ENCODE measurements around the gene ST6GALNAC2. TPM values are rescaled to one million over a fixed set of nuclear protein-coding genes. Genes with fewer than 3 reads are reported as not detected.

The ST6GALNAC2 gene
- total RNA-seq, 1 donor from 2014 or later = 0.32 TPM

DNA sequence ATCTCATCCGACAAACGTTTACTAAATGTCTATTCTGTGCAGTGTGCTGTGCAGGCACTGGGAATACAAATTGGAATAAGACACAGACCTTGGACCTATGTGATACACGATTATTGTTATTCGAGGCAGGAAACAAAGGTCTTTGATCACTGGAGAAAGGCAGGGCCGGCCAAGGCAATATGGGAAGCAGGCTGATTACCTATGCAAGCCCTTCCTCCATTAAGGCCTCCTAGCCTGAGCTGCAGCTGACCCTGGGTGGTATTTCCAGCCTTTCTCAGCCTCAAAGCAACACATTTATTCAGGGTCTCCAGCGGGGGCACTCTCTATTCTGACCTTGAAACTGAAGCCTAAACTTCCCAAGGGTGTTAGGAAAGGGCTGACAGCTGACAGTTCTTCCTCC lies 44.5 kb upstream of the ST6GALNAC2 start:
- peaks cover 3% of the 10 kb centered on the region for H3K4me1 Mint-ChIP-seq (ENCODE audit: low read depth, unreplicated experiment)
- no peak for DNase-seq

DNA sequence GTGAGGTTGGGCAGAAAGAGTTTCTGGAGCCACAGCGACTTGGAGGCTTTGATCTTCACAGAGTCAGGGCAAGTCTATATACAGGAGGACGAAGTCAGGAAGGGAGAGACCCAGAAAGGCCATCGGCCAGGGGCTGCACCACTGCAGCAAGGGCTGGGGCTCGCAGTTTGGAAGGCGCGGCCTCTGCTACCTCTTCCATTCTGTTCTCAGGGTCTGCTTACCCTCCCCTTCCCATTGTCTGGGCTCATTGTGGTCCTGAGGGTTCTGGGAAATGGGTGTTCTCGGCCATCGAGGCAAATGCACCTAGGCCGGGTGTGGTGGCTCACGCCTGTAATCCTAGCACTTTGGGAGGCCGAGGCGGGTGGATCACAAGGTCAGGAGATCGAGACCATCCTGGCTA lies 41.9 kb upstream of the ST6GALNAC2 start:
- no peak overlapping the region for H3K27ac Mint-ChIP-seq (ENCODE audit: unreplicated experiment)
- no peak for DNase-seq
- H3K4me3 Mint-ChIP-seq (ENCODE audit: unreplicated experiment) = no peak overlapping the region
- peaks cover 3% of the 10 kb centered on the region for H3K4me1 Mint-ChIP-seq (ENCODE audit: low read depth, unreplicated experiment)
- TF ChIP-seq, protein P1, sequence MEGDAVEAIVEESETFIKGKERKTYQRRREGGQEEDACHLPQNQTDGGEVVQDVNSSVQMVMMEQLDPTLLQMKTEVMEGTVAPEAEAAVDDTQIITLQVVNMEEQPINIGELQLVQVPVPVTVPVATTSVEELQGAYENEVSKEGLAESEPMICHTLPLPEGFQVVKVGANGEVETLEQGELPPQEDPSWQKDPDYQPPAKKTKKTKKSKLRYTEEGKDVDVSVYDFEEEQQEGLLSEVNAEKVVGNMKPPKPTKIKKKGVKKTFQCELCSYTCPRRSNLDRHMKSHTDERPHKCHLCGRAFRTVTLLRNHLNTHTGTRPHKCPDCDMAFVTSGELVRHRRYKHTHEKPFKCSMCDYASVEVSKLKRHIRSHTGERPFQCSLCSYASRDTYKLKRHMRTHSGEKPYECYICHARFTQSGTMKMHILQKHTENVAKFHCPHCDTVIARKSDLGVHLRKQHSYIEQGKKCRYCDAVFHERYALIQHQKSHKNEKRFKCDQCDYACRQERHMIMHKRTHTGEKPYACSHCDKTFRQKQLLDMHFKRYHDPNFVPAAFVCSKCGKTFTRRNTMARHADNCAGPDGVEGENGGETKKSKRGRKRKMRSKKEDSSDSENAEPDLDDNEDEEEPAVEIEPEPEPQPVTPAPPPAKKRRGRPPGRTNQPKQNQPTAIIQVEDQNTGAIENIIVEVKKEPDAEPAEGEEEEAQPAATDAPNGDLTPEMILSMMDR (IDR thresholded peaks at IDR 0.05; ENCODE audit: partially characterized antibody, unreplicated experiment) = no peak
- H3K27me3 Mint-ChIP-seq (ENCODE audit: unreplicated experiment) = peaks cover 7% of the 10 kb centered on the region
- H3K9me3 Mint-ChIP-seq (ENCODE audit: unreplicated experiment) = peaks cover 3% of the 10 kb centered on the region
- peaks cover 4% of the 10 kb centered on the region for H3K36me3 Mint-ChIP-seq (ENCODE audit: unreplicated experiment)

More for the DNA sequence above, 44.5 kb upstream of the ST6GALNAC2 start:
- TF ChIP-seq, protein P1 (IDR thresholded peaks at IDR 0.05; ENCODE audit: partially characterized antibody, unreplicated experiment) = no peak
- H3K27me3 Mint-ChIP-seq (ENCODE audit: unreplicated experiment) = peaks cover 7% of the 10 kb centered on the region
- H3K9me3 Mint-ChIP-seq (ENCODE audit: unreplicated experiment) = peaks cover 3% of the 10 kb centered on the region
- H3K4me3 Mint-ChIP-seq (ENCODE audit: unreplicated experiment) = no peak overlapping the region
- peaks cover 4% of the 10 kb centered on the region for H3K36me3 Mint-ChIP-seq (ENCODE audit: unreplicated experiment)
- H3K27ac Mint-ChIP-seq (ENCODE audit: unreplicated experiment) = no peak overlapping the region

DNA sequence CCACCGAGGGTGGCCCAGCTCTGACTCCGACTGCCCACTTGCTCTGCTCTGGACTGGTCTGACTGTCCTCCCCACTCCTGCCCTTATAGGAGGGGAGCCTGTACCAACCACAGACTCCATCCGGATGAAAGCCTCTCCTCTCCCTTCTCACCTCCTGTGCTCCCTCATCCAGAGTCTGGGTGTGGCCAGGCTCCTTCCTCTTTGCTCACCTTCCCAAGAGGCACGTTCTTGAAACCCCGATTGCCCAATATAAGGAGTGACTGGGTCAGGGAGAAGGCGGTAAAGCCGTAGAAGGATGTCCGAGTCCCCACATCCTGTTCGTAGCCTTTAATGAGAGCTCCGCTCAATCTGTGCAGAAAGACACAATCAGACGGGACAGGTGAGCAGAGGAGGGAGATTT lies 40.8 kb upstream of the ST6GALNAC2 start:
- H3K27me3 Mint-ChIP-seq (ENCODE audit: unreplicated experiment) = peaks cover 7% of the 10 kb centered on the region
- peaks cover 3% of the 10 kb centered on the region for H3K4me1 Mint-ChIP-seq (ENCODE audit: low read depth, unreplicated experiment)
- no peak overlapping the region for H3K4me3 Mint-ChIP-seq (ENCODE audit: unreplicated experiment)
- no peak for DNase-seq
- TF ChIP-seq, protein P1 (IDR thresholded peaks at IDR 0.05; ENCODE audit: partially characterized antibody, unreplicated experiment) = no peak
- H3K9me3 Mint-ChIP-seq (ENCODE audit: unreplicated experiment) = peaks cover 3% of the 10 kb centered on the region
- peaks cover 4% of the 10 kb centered on the region for H3K36me3 Mint-ChIP-seq (ENCODE audit: unreplicated experiment)
- H3K27ac Mint-ChIP-seq (ENCODE audit: unreplicated experiment) = no peak overlapping the region

DNA sequence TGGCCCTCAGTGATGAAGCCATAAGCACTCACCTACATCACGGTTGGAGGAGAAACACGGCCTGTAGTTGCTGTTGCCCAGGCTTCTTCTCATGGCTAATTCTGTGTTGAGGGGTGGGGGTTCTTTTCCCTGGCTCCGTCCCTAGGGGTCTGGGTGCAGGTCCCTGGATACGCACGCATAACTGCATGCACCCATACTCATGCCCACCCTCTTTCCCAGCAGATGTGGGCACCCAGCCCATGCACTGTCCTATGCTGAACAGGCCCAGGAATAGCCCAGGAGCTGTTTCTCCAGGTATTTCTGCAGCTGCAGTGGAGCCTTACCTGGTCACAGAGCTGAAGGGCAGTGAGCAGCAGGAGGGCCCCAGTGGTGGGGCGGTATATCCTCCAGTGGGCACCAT lies 39.8 kb upstream of the ST6GALNAC2 start:
- H3K4me3 Mint-ChIP-seq (ENCODE audit: unreplicated experiment) = no peak overlapping the region
- H3K4me1 Mint-ChIP-seq (ENCODE audit: low read depth, unreplicated experiment) = peaks cover 3% of the 10 kb centered on the region
- no peak overlapping the region for H3K27ac Mint-ChIP-seq (ENCODE audit: unreplicated experiment)
- TF ChIP-seq, protein P1 (IDR thresholded peaks at IDR 0.05; ENCODE audit: partially characterized antibody, unreplicated experiment) = no peak
- no peak for DNase-seq
- peaks cover 7% of the 10 kb centered on the region for H3K27me3 Mint-ChIP-seq (ENCODE audit: unreplicated experiment)
- peaks cover 3% of the 10 kb centered on the region for H3K9me3 Mint-ChIP-seq (ENCODE audit: unreplicated experiment)
- peaks cover 4% of the 10 kb centered on the region for H3K36me3 Mint-ChIP-seq (ENCODE audit: unreplicated experiment)

DNA sequence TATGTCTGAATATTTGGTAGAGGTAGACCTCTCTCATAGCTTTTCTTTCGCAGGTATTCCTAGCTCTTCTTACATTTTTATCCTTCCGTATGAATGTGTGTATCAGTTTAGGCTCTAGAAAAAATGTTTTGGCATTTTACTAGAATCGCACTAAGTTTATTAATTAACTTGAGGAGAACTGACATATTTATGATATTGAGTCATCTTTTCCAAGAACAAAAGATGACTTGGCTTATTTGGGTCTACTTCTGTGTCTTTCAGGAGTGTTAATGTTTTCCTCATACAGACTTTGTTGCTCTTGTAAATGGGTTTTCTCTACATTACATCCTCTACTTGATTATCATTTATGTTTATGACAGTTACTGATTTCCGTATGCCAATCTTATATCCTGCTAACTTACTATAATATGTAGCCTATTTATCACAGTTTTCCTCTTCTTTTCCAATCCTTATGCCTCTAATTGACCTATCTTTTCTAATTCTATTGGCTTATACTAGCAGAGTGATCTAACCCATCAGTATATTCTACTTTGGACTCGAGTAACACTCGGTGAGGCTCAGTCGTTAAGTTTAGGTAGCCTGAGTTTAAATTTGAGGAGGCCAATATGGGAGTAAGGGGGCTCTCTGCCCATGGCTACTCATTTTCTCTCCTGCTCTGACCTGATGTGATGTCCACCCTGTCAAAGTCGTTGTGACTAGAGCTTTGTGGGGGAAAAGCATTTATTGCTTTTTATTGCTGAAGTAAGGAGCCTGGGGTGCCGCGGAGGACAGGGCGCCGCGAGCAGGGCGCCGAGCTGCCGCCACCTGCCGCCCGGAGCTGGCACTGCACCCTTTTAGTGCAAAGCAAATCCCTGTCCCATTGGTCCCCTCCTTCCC lies 37.8 kb upstream of the ST6GALNAC2 start:
- Mint-ChIP-seq H3K4me3 (ENCODE audit: unreplicated experiment) (no peak overlapping the region), H3K9me3 (ENCODE audit: unreplicated experiment) (peaks cover 2% of the 10 kb centered on the region), H3K27me3 (ENCODE audit: unreplicated experiment) (peaks cover 2% of the 10 kb centered on the region), H3K27ac (ENCODE audit: unreplicated experiment) (no peak overlapping the region), H3K36me3 (ENCODE audit: unreplicated experiment) (no peaks in the 10 kb centered on the region), H3K4me1 (ENCODE audit: low read depth, unreplicated experiment) (no peaks in the 10 kb centered on the region)
- TF ChIP-seq, protein P1 (IDR thresholded peaks at IDR 0.05; ENCODE audit: partially characterized antibody, unreplicated experiment) = peak; percentile 95
- peak; percentile 88 for DNase-seq

All from glutamatergic neuron (in vitro differentiated cells).